ENCODE results near the gene DSG2. TPM values are rescaled to one million over a fixed set of nuclear protein-coding genes. Genes with fewer than 3 reads are reported as not detected.

The DSG2 gene
- 6.2 and 15.0 TPM in 2 replicates for total RNA-seq

DNA sequence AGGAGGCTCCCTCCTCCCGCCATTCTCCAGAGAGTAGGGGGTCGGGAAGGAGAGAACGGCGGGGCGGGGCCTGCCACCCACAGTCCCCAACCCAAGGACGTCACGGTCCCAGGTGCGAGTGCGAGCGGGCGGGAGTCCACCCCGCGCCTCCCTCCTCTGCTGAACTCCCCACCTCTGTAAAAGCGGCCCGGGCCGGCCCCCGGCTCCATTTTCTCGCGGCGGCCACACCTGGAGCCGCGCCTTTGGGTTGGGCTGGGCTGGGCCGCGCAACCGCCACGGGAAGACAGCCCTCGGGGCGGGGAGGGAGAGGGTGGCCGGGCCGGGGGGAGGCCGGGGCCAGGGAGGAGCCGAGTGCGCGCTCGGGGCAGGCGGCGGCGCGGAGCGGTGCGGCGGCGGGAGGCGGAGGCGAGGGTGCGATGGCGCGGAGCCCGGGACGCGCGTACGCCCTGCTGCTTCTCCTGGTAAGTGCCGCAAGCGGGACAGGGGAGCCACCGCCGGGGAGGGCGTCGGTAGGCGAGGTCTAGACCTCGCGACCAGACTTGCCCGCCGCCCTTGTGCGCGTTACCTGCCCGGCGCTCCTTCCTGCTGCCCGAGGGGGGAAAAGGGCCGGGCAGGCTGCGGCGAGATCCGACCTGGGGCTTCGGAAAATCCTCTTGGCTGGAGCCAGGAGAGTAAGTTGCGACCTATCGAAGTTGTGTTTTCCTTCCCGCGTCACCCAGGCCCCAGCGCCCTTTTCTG lies at the start of gene DSG2:
Gene DSG2, plus strand, starts transcription at position 342 of the 738 bp plus-strand sequence. Its CDS starts 75 bp downstream, at position 417.

DNA sequence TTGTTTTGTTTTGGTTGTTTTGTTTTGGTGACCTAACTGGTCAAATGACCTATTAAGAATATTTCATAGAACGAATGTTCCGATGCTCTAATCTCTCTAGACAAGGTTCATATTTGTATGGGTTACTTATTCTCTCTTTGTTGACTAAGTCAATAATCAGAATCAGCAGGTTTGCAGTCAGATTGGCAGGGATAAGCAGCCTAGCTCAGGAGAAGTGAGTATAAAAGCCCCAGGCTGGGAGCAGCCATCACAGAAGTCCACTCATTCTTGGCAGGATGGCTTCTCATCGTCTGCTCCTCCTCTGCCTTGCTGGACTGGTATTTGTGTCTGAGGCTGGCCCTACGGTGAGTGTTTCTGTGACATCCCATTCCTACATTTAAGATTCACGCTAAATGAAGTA lies 93.7 kb downstream of the DSG2 start, which contains the start of gene TTR:
Gene TTR, plus strand, starts transcription at position 250 of the 400 bp plus-strand sequence. Its CDS starts 26 bp downstream, at position 276.

Other genes starting within 250 kb of the DSG2 start
- gene DSG1, start 180.0 kb upstream of the DSG2 start, total RNA-seq = not detected in 2 replicates
- gene DSG4, start 121.4 kb upstream of the DSG2 start, total RNA-seq = not detected in 2 replicates
- not detected in 2 replicates for gene DSG3, start 50.4 kb upstream of the DSG2 start, total RNA-seq
- not detected in 2 replicates for gene TTR, start 93.7 kb downstream of the DSG2 start, total RNA-seq
- 4.7 and 5.0 TPM in 2 replicates for gene B4GALT6, start 186.4 kb downstream of the DSG2 start, total RNA-seq